RWPE2 (cell line): ENCODE measurements around the gene CBLC.

ENCODE experiments used
- ATAC-seq: fragments of 200-7000 bp; cut with Tn5 transposase; 3 replicates; pipeline ENCODE4 v1.9.1; 2021; ENCODE audit warnings: low read depth
- DNase-seq: peaks from one replicate; pipeline ENCODE4 v3.0.0-alpha.2; 2020; ENCODE audit warnings: low spot score
- H3K27ac ChIP-seq: fragments of 450-650 bp; 2 replicates; pipeline ENCODE4 v1.5.1; 2017; ENCODE audit warnings: mild to moderate bottlenecking; ENCODE audit not compliant: poor library complexity, severe bottlenecking
- H3K27me3 ChIP-seq: fragments of 250-450 bp; sonication (Bioruptor Pico); 2 replicates; pipeline ENCODE4 v1.5.1; 2021; ENCODE audit warnings: mild to moderate bottlenecking, moderate library complexity; ENCODE audit not compliant: insufficient read depth, poor library complexity, severe bottlenecking
- H3K36me3 ChIP-seq: fragments of 250-450 bp; sonication (Bioruptor Pico); 2 replicates; pipeline ENCODE4 v1.5.1; 2020; ENCODE audit warnings: low read depth, mild to moderate bottlenecking, moderate library complexity
- H3K4me1 ChIP-seq: fragments of 250-450 bp; sonication (Bioruptor Pico); 2 replicates; pipeline ENCODE4 v1.5.1; 2021; ENCODE audit warnings: mild to moderate bottlenecking, moderate library complexity; ENCODE audit not compliant: insufficient read depth, poor library complexity, severe bottlenecking
- H3K4me3 ChIP-seq: fragments of 250-450 bp; sonication (Bioruptor Pico); 2 replicates; pipeline ENCODE4 v1.5.1; 2021; ENCODE audit warnings: mild to moderate bottlenecking, moderate library complexity; ENCODE audit not compliant: severe bottlenecking
- H3K9me3 ChIP-seq: fragments of 250-450 bp; sonication (Bioruptor Pico); 2 replicates; pipeline ENCODE4 v1.5.1; 2021; ENCODE audit warnings: mild to moderate bottlenecking, moderate library complexity; ENCODE audit not compliant: severe bottlenecking
- CTCF ChIP-seq: fragments of 450-650 bp; IDR thresholded peaks from one replicate; pipeline ENCODE4 v1.5.1; 2017; ENCODE audit warnings: mild to moderate bottlenecking, moderate library complexity; ENCODE audit not compliant: poor library complexity, severe bottlenecking

Gene CBLC

GRCh38 chr19:44777715-44778347 is at the start of gene CBLC:
TSS of gene CBLC (plus strand) at chr19:44777890. CDS start at chr19:44777932, 42 bp downstream.
- Histone ChIP-seq H3K9me3 (no peaks in the 10 kb centered on the region), H3K4me3 (peak within 1 kb of the TSS; percentile 59), H3K36me3 (peaks cover 11% of the 10 kb centered on the region), H3K27ac (peak within 1 kb of the TSS; percentile 99), H3K4me1 (peaks cover 35% of the 10 kb centered on the region), H3K27me3 (no peaks in the 10 kb centered on the region)
- peak; percentile 73 for ATAC-seq
- TF ChIP-seq CTCF = peak; percentile 24
- peak; percentile 97 for DNase-seq

- no peak for DNase-seq
- no peak for ATAC-seq
- Histone ChIP-seq H3K4me3 (no peak overlapping the region), H3K27ac (no peak overlapping the region), H3K36me3 (no peaks in the 10 kb centered on the region), H3K4me1 (peaks cover 10% of the 10 kb centered on the region), H3K27me3 (no peaks in the 10 kb centered on the region), H3K9me3 (no peaks in the 10 kb centered on the region)
- TF ChIP-seq CTCF = no peak
Measured at GRCh38 chr19:44728178-44728577, 49.5 kb upstream of the CBLC start.

- Histone ChIP-seq H3K9me3 (no peaks in the 10 kb centered on the region), H3K36me3 (no peaks in the 10 kb centered on the region), H3K27ac (no peak overlapping the region), H3K4me3 (no peak overlapping the region), H3K27me3 (no peaks in the 10 kb centered on the region), H3K4me1 (peaks cover 3% of the 10 kb centered on the region)
- DNase-seq = no peak
- no peak for ATAC-seq
- no peak for TF ChIP-seq CTCF
Measured at GRCh38 chr19:44729516-44730033, 48.1 kb upstream of the CBLC start.

- Histone ChIP-seq H3K36me3 (no peaks in the 10 kb centered on the region), H3K27me3 (no peaks in the 10 kb centered on the region), H3K4me1 (peaks cover 9% of the 10 kb centered on the region), H3K4me3 (no peak overlapping the region), H3K27ac (no peak overlapping the region), H3K9me3 (no peaks in the 10 kb centered on the region)
- no peak for ATAC-seq
- DNase-seq = no peak
- no peak for TF ChIP-seq CTCF
Measured at GRCh38 chr19:44731081-44731480, 46.6 kb upstream of the CBLC start.

GRCh38 chr19:44731622-44732021 is 46.1 kb upstream of the CBLC start:
- peaks cover 9% of the 10 kb centered on the region for H3K4me1 ChIP-seq
- H3K27ac ChIP-seq = no peak overlapping the region
- TF ChIP-seq CTCF = no peak
- no peak for ATAC-seq
- H3K4me3 ChIP-seq = no peak overlapping the region
- DNase-seq = no peak
- no peaks in the 10 kb centered on the region for H3K36me3 ChIP-seq
- no peaks in the 10 kb centered on the region for H3K27me3 ChIP-seq
- H3K9me3 ChIP-seq = no peaks in the 10 kb centered on the region
